WERI-Rb-1 (cell line): ENCODE results near the gene MAN1A1.
"Not testable (repeated sequence)": the region's sequence is repeated elsewhere in the genome, so short reads cannot be mapped to it uniquely, and the experiment has no call there.

Experiments used
- DNase-seq: peaks from one replicate; pipeline ENCODE4 v3.0.0-alpha.2; 2020
- H3K27ac ChIP-seq: fragments of 250-450 bp; sonication (Bioruptor Pico); 2 replicates; pipeline ENCODE4 v1.5.1; 2020; ENCODE audit warnings: mild to moderate bottlenecking, moderate library complexity
- H3K27me3 ChIP-seq: fragments of 250-450 bp; sonication (Bioruptor Pico); 2 replicates; pipeline ENCODE4 v1.5.1; 2021; ENCODE audit warnings: mild to moderate bottlenecking, low read depth, moderate library complexity; ENCODE audit not compliant: insufficient read depth, severe bottlenecking
- H3K36me3 ChIP-seq: fragments of 250-450 bp; sonication (Bioruptor Pico); 2 replicates; pipeline ENCODE4 v1.5.1; 2020; ENCODE audit warnings: mild to moderate bottlenecking, moderate library complexity
- H3K4me3 ChIP-seq: 2 replicates; pipeline ENCODE4 v1.5.1; 2011; ENCODE audit warnings: low read depth, mild to moderate bottlenecking, control low read depth, low read length
- H3K9me3 ChIP-seq: fragments of 250-450 bp; sonication (Bioruptor Pico); 2 replicates; pipeline ENCODE4 v1.5.1; 2021; ENCODE audit warnings: mild to moderate bottlenecking, moderate library complexity; ENCODE audit not compliant: severe bottlenecking
- CTCF ChIP-seq: IDR thresholded peaks from 2 replicates; pipeline ENCODE4 v1.5.1; 2011; ENCODE audit warnings: low read depth, mild to moderate bottlenecking, control low read depth, inconsistent platforms, low read length

Gene MAN1A1

GRCh38 chr6:119156757-119157505 lies 192.6 kb downstream of the MAN1A1 start:
- Histone ChIP-seq H3K4me3 (no peak overlapping the region), H3K27ac (no peak overlapping the region), H3K36me3 (no peaks in the 10 kb centered on the region), H3K27me3 (no peaks in the 10 kb centered on the region), H3K9me3 (no peaks in the 10 kb centered on the region)
- TF ChIP-seq CTCF, result no peak
- DNase-seq, result no peak

- not testable (repeated sequence) for H3K27me3 ChIP-seq, H3K4me3 ChIP-seq, H3K9me3 ChIP-seq, DNase-seq, H3K36me3 ChIP-seq, H3K27ac ChIP-seq
Measured at GRCh38 chr6:119156082-119156481, 193.5 kb downstream of the MAN1A1 start.

- Histone ChIP-seq H3K27ac (no peak overlapping the region), H3K27me3 (no peaks in the 10 kb centered on the region), H3K36me3 (no peaks in the 10 kb centered on the region), H3K9me3 (no peaks in the 10 kb centered on the region), H3K4me3 (no peak overlapping the region)
- DNase-seq, result no peak
- TF ChIP-seq CTCF, result no peak
Measured at GRCh38 chr6:119152187-119152586, 197.4 kb downstream of the MAN1A1 start.

GRCh38 chr6:119148825-119149525 lies 200.6 kb downstream of the MAN1A1 start:
- no peak overlapping the region for H3K27ac ChIP-seq
- TF ChIP-seq CTCF, result no peak

GRCh38 chr6:119148098-119148824 lies 201.3 kb downstream of the MAN1A1 start:
- Histone ChIP-seq H3K27me3 (no peaks in the 10 kb centered on the region), H3K27ac (no peak overlapping the region), H3K4me3 (no peak overlapping the region), H3K36me3 (no peaks in the 10 kb centered on the region), H3K9me3 (no peaks in the 10 kb centered on the region)
- peak; percentile 53 for TF ChIP-seq CTCF
- DNase-seq, result peak; percentile 21

More at GRCh38 chr6:119148825-119149525, 200.6 kb downstream of the MAN1A1 start:
- H3K27me3 ChIP-seq, result no peaks in the 10 kb centered on the region
- H3K36me3 ChIP-seq, result no peaks in the 10 kb centered on the region
- H3K9me3 ChIP-seq, result no peaks in the 10 kb centered on the region
- no peak overlapping the region for H3K4me3 ChIP-seq
- DNase-seq, result no peak
